IPS-18c (cell line): ENCODE results near the gene MGAT4B.
A peak's percentile ranks its signal among the peaks of the same experiment; 100 is the strongest.

Source experiments
- H3K4me3 ChIP-seq: 2 replicates; pipeline ENCODE4 v1.7.0; 2013; ENCODE audit warnings: low read depth, mild to moderate bottlenecking, low read length, moderate library complexity; ENCODE audit not compliant: insufficient read depth
- H3K9me3 ChIP-seq: one replicate; pipeline ENCODE4 v1.6.1; 2013; ENCODE audit warnings: mild to moderate bottlenecking, low read length, moderate library complexity; ENCODE audit not compliant: control insufficient read depth, insufficient read depth

The MGAT4B gene

GRCh38 chr5:179817470-179817840 lies 10.8 kb upstream of the MGAT4B start:
- no peaks in the 10 kb centered on the region for H3K9me3 ChIP-seq
- H3K4me3 ChIP-seq: peak overlapping the region; percentile 62

- Histone ChIP-seq H3K9me3 (no peaks in the 10 kb centered on the region), H3K4me3 (peak overlapping the region; percentile 62)
Observed at GRCh38 chr5:179816796-179817469, 10.3 kb upstream of the MGAT4B start.

- peak overlapping the region; percentile 62 for H3K4me3 ChIP-seq
- no peaks in the 10 kb centered on the region for H3K9me3 ChIP-seq
Observed at GRCh38 chr5:179816401-179816795, 9.7 kb upstream of the MGAT4B start.

- Histone ChIP-seq H3K4me3 (no peak overlapping the region; the same call in 1 of the 2 replicates), H3K9me3 (no peaks in the 10 kb centered on the region)
Observed at GRCh38 chr5:179815491-179816249, 9.0 kb upstream of the MGAT4B start.

- no peaks in the 10 kb centered on the region for H3K9me3 ChIP-seq
- no peak overlapping the region for H3K4me3 ChIP-seq
Observed at GRCh38 chr5:179814090-179814489, 7.4 kb upstream of the MGAT4B start.

DNA sequence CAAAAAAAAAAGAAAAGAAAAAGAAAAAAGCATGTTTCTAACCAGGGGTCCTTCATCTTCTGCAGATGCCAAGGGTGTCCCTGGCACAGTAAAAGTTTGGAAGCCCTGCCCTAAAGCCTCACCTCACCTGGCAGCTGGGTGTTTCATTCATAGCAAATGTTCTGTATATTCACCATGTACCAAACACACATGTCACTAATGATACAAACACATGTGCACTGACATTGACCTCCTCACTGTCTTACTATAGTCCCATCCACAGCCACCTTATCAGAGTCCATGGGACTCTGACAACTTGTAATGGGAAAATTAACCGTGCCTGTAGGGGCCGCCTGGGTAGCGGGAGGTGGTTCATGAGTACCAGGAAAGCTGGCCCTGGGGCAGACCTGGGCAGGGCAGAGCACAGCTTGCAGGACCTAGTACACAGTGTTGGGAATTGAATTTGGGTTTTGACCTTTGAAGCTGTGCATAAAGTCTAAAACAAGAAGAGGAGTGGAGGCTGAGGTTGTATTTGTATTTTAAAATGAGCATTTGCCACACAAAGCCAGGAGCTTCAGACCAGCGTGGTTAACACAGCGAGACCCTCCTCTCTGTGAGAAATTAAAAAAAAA lies 6.4 kb upstream of the MGAT4B start:
- no peaks in the 10 kb centered on the region for H3K9me3 ChIP-seq
- no peak overlapping the region for H3K4me3 ChIP-seq

- Histone ChIP-seq H3K4me3 (no peak overlapping the region), H3K9me3 (no peaks in the 10 kb centered on the region)
Observed at GRCh38 chr5:179812135-179812825, 5.6 kb upstream of the MGAT4B start.

DNA sequence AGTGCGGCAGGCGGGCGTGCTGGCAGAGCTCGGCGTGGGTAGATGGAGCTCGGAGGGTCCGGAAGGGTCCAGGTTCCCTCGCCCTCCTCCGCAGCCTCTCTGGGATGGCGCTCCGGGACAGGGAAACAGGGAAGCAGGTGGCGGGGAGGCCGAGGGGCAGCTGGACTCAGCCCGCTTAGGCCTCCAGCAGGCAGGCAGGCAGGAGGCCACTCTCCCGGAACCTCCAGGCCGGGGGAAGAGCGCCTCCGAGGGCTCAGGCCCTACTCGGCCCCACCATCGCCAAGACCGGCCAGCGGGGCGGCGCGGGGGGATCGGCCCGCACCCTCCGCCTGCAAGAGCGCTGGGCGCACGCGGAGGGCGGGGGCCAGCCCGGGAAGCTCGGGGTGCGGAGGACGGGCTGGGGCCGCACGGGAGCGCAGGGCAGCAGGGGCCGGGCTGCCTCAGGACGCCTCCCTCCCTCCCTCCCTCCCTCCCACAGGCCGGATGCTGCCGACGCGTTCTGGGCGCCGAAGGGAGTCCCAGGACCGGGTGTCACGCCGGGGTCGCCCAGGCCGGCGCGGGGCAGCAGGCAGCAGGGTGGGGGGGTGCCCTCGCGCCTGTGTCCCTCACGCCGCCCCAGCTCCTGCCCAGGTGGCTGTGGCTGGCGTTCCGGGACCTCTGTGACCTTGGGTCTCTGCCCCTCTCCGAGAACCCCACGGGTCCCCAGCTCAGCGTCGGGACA lies 977 bp downstream of the MGAT4B start:
- H3K9me3 ChIP-seq: no peaks in the 10 kb centered on the region
- peak overlapping the region; percentile 73 for H3K4me3 ChIP-seq

- Histone ChIP-seq H3K4me3 (peak overlapping the region; percentile 73), H3K9me3 (no peaks in the 10 kb centered on the region)
Observed at GRCh38 chr5:179805070-179805528, 1.6 kb downstream of the MGAT4B start.

DNA sequence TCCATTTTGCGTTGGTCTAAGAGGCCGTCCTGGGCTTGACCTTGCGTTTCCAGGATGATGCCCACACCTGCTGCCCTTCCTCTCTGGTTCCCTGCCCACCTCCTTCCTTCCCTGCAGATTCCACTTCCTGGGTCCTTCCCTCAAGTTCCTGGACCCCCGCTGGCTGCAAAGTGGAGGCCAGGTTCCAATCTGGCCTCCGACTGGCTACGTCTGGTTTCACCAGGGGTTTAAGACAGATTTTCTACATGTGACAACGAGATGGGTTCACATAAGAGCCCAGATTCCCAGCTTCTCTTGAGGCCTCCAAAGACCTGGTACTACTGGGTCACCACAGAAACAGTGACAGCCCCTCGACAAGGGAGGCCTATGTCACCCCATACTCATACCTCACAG lies 2.1 kb downstream of the MGAT4B start:
- no peaks in the 10 kb centered on the region for H3K9me3 ChIP-seq
- H3K4me3 ChIP-seq: 0 out of 2 replicates have a peak overlapping the region, but pooled peaks have one; percentile 5

- H3K4me3 ChIP-seq: no peak overlapping the region
- no peaks in the 10 kb centered on the region for H3K9me3 ChIP-seq
Observed at GRCh38 chr5:179803651-179804554, 2.8 kb downstream of the MGAT4B start.

GRCh38 chr5:179802950-179803562 lies 3.6 kb downstream of the MGAT4B start:
- H3K4me3 ChIP-seq: no peak overlapping the region; the same call in 1 of the 2 replicates
- no peaks in the 10 kb centered on the region for H3K9me3 ChIP-seq

DNA sequence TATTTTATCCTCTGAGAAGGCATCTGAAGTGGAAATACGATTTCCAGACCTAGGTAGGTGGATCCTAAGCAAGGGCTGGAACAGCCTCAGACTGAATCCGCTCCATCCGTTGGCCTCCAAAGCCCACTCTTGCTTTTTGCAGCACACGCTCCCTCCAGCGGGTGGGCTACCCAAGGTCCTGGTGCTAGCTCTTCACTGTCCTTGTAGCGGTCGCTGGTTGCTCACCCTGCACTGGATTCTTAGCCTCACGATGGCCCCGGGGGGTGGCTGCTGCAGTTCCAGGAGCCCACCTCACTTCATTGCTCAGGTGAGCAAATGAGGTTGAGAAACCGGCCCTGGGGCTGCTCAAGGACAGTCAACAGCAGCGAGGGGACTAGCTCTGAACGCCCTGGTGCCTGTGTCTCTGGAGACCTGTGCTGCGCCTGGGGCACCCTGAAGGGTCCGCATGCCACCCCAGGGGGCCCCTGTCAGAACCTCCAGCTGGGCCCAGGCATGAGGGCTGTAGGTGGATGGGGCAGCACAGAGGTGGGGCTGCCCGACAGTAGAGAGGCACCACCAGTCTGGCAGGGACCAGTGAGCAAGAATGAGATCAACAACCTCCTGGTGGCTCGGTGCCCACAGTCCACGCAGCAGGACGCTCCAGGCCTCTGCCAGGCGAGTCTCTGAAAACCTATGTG lies 4.3 kb downstream of the MGAT4B start:
- Histone ChIP-seq H3K4me3 (no peak overlapping the region; the same call in 1 of the 2 replicates), H3K9me3 (no peaks in the 10 kb centered on the region)

DNA sequence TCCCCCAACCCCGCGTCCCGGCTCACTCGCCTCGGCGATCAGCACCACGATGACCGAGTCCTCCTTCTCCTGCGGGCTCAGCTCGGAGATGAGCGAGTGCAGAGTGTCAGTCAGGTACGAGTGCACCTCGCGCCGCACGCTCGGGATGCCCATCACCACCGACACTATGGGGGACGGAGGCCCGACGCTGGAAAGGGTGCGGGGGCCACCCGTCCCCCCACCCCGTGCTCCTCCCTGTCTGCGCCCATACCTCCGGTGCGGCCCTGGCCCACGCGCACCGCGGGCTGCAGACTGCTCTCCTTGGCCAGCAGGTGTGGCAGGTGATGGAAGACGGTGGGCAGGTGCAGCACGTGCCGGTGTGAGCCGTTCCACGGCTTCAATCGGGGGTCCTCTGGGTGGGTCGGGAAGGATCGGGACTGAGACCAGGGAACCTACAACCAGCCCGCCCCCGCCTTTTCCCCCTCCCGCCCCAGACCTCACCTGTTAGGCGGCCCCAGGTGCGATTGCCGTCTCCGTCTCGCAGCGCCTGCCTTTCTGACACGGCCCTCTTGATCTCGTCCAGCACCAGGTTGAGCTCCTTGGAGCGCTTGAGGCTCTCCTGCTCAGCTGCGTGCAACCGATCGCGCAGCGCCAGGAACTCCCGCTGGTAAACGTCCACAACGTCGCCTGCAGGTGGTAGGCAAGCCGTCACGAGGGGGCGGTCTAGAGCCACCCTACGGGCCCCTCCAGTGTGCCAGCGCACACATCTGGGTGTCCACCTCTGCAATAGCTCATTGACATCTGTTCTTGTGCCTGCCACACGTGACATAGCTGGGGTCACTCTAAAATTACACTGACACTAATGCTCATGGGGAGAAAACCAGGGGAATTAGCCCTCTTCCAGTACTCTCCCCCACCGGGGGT lies 5.1 kb downstream of the MGAT4B start:
- Histone ChIP-seq H3K4me3 (no peak overlapping the region), H3K9me3 (no peaks in the 10 kb centered on the region)
